GM10266 (cell line): ENCODE data around the gene AGPAT1.

ENCODE experiments used
- DNase-seq: peaks from one replicate; pipeline ENCODE4 v3.0.0; 2012; ENCODE audit errors: extremely low spot score
- CTCF ChIP-seq: IDR thresholded peaks from 2 replicates; pipeline ENCODE4 v1.5.1; 2012; ENCODE audit warnings: mild to moderate bottlenecking, low read depth; ENCODE audit not compliant: control insufficient read depth, insufficient read depth; ENCODE audit errors: missing control alignments

The AGPAT1 gene

GRCh38 chr6:32127409-32127716, 48.5 kb downstream of the AGPAT1 start:
- DNase-seq: no peak

GRCh38 chr6:32126880-32127279, 49.0 kb downstream of the AGPAT1 start:
- DNase-seq: no peak
- TF ChIP-seq CTCF: no peak

More at GRCh38 chr6:32127409-32127716, 48.5 kb downstream of the AGPAT1 start:
- TF ChIP-seq CTCF: no peak

- no peak for DNase-seq
- no peak for TF ChIP-seq CTCF
Observed at GRCh38 chr6:32123681-32124080, 52.2 kb downstream of the AGPAT1 start.

- no peak for TF ChIP-seq CTCF
- DNase-seq: no peak
Observed at GRCh38 chr6:32120573-32121059, 55.3 kb downstream of the AGPAT1 start.

GRCh38 chr6:32118782-32119628, 56.9 kb downstream of the AGPAT1 start:
- peak; percentile 91 for TF ChIP-seq CTCF
- peak; percentile 75 for DNase-seq
